ENCODE measurements around the gene PRAF2. TPM values are rescaled to one million over a fixed set of nuclear protein-coding genes. Genes with fewer than 3 reads are reported as not detected.

PRAF2 gene
- total and polyA plus RNA-seq, 8 donors: 5.0 to 37.1 (median 9.8) TPM; not detected in 2

GRCh38 chrX:49061490-49061889 is 12.3 kb downstream of the PRAF2 start:
- 83 to 87% (median 86%) methylated on average over 7 of the region's 7 CpGs for WGBS, 5 donors
- Histone ChIP-seq H3K36me3 (peaks cover 0 to 46% (median 40%) of the 10 kb centered on the region in 4 donors), H3K4me3 (no peak overlapping the region), H3K27me3 (peaks cover 0 to 5% (median 0%) of the 10 kb centered on the region in 3 donors), H3K9me3 (no peaks in the 10 kb centered on the region), H3K27ac (no peak overlapping the region), H3K4me1 (no peaks in the 10 kb centered on the region)
- intact Hi-C loops (cut with DNase I; ENCODE audit: low total_unique reads): loop anchor here (10.0 kb wide), 1 partner anchor 63 kb away; the partner anchor contains the start of gene GPKOW
- no peak for TF ChIP-seq CTCF (IDR thresholded peaks at IDR 0.05)
- no peak for TF ChIP-seq POLR2A (IDR thresholded peaks at IDR 0.05)
- no peak for TF ChIP-seq EP300 (IDR thresholded peaks at IDR 0.05)
- no peak for TF ChIP-seq POLR2AphosphoS5 (IDR thresholded peaks at IDR 0.05)
- no peak for DNase-seq

GRCh38 chrX:49060914-49061313 is 12.9 kb downstream of the PRAF2 start:
- Histone ChIP-seq H3K27ac (peak overlapping the region in 1 of 5 donors; percentile 84), H3K36me3 (peaks cover 0 to 43% (median 38%) of the 10 kb centered on the region in 4 donors), H3K27me3 (peaks cover 0 to 5% (median 0%) of the 10 kb centered on the region in 3 donors), H3K4me1 (no peaks in the 10 kb centered on the region), H3K9me3 (no peaks in the 10 kb centered on the region), H3K4me3 (no peak overlapping the region)
- TF ChIP-seq POLR2A (IDR thresholded peaks at IDR 0.05) (no peak), EP300 (IDR thresholded peaks at IDR 0.05) (no peak), POLR2AphosphoS5 (IDR thresholded peaks at IDR 0.05) (no peak), CTCF (IDR thresholded peaks at IDR 0.05) (no peak)
- 0 to 84% (median 58%) methylated on average over 1 to 3 of the region's 3 CpGs for WGBS, 5 donors
- no peak for DNase-seq
- intact Hi-C loops (cut with DNase I; ENCODE audit: low total_unique reads): loop anchor here (10.0 kb wide), 1 partner anchor 64 kb away; the partner anchor contains the start of gene GPKOW

- Histone ChIP-seq H3K4me1 (peaks cover 0 to 4% (median 0%) of the 10 kb centered on the region in 4 donors), H3K27ac (peak overlapping the region; percentile 68 to 84 (median 77)), H3K4me3 (peak overlapping the region; percentile 34 to 52 (median 40)), H3K9me3 (no peaks in the 10 kb centered on the region), H3K27me3 (peaks cover 0 to 5% (median 0%) of the 10 kb centered on the region in 3 donors), H3K36me3 (peaks cover 0 to 30% (median 26%) of the 10 kb centered on the region in 4 donors)
- TF ChIP-seq POLR2A (IDR thresholded peaks at IDR 0.05): no peak
- no peak for TF ChIP-seq CTCF (IDR thresholded peaks at IDR 0.05)
- no peak for TF ChIP-seq POLR2AphosphoS5 (IDR thresholded peaks at IDR 0.05)
- 23 to 100% (median 45%) methylated on average over 3 to 10 of the region's 10 CpGs for WGBS, 5 donors
- intact Hi-C loops (cut with DNase I; ENCODE audit: low total_unique reads): loop anchor here (10.0 kb wide), 1 partner anchor 65 kb away; the partner anchor contains the start of gene GPKOW
- DNase-seq: peak; percentile 38 to 62
Observed at GRCh38 chrX:49059681-49060085, 14.1 kb downstream of the PRAF2 start.

GRCh38 chrX:49059201-49059600 is 14.6 kb downstream of the PRAF2 start:
- Histone ChIP-seq H3K27ac (peak overlapping the region; percentile 68 to 84 (median 77)), H3K27me3 (peaks cover 0 to 5% (median 0%) of the 10 kb centered on the region in 3 donors), H3K9me3 (no peaks in the 10 kb centered on the region), H3K36me3 (peaks cover 0 to 26% (median 21%) of the 10 kb centered on the region in 4 donors), H3K4me3 (peak overlapping the region; percentile 34 to 52 (median 40)), H3K4me1 (peaks cover 0 to 5% (median 0%) of the 10 kb centered on the region in 4 donors)
- no peak for DNase-seq
- TF ChIP-seq CTCF (IDR thresholded peaks at IDR 0.05) (no peak), EP300 (IDR thresholded peaks at IDR 0.05) (no peak), POLR2A (IDR thresholded peaks at IDR 0.05) (no peak), POLR2AphosphoS5 (IDR thresholded peaks at IDR 0.05) (no peak)
- 11 to 81% (median 39%) methylated on average over 3 to 6 of the region's 6 CpGs for WGBS, 5 donors
- intact Hi-C loops (cut with DNase I; ENCODE audit: low total_unique reads): no loop called here

All from stomach (tissue), 9 donors.